Central memory CD8-positive, alpha-beta T cell (primary cell): ENCODE measurements around the gene NF1.

Experiments
- ATAC-seq: fragments of 150-1000 bp; cut with Tn5 transposase; replicated peaks from 2 replicates; pipeline ENCODE4 v1.10.0; 2022; ENCODE audit warnings: mild to moderate bottlenecking, moderate FRiP score, moderate number of reproducible peaks; ENCODE audit not compliant: poor library complexity, severe bottlenecking; ENCODE audit errors: extremely low read depth
- DNase-seq, 2 donors: peaks; one replicate each; pipeline ENCODE4 v3.0.0; 2021; ENCODE audit warnings: low spot score in 2 of 2
- H3K27ac Mint-ChIP-seq: one replicate; pipeline ENCODE4 v1.8.0; 2022; ENCODE audit warnings: low read depth, mild to moderate bottlenecking, moderate library complexity, mixed read lengths
- H3K27me3 Mint-ChIP-seq: one replicate; pipeline ENCODE4 v1.8.0; 2022; ENCODE audit warnings: mixed read lengths
- H3K36me3 Mint-ChIP-seq: one replicate; pipeline ENCODE4 v1.8.0; 2022; ENCODE audit warnings: mild to moderate bottlenecking, moderate library complexity, mixed read lengths; ENCODE audit not compliant: insufficient read depth
- H3K4me1 Mint-ChIP-seq: one replicate; pipeline ENCODE4 v1.8.0; 2022; ENCODE audit warnings: mixed read lengths
- H3K4me3 Mint-ChIP-seq: one replicate; pipeline ENCODE4 v1.8.0; 2022; ENCODE audit warnings: mild to moderate bottlenecking, moderate library complexity, mixed read lengths
- H3K9me3 Mint-ChIP-seq: one replicate; pipeline ENCODE4 v1.8.0; 2022; ENCODE audit warnings: mixed read lengths

Gene NF1

DNA sequence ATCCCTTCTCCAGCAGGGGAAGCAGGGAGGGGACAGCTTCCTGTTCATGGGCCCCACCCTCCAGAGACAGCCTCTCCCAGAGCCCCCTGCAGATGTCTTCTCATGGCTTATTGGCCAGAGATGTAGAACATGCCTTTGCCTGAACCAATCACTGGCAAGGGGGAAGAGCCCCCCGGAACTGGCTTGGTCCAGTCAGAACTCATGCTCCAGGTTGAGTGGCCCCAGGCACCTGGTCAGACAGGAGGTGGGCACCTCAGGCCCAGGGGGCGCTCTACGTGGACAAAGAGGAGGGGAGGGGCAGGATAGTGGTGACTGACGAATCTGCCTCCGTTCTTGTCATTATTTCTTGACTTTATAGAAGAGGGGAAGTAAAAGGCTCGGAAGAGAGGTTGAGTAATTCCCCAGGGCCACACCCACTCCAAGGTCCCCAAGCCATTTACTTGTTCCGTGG, 320.3 kb downstream of the NF1 start:
- no peaks in the 10 kb centered on the region for H3K9me3 Mint-ChIP-seq
- no peak for DNase-seq
- H3K27me3 Mint-ChIP-seq: no peaks in the 10 kb centered on the region
- no peaks in the 10 kb centered on the region for H3K36me3 Mint-ChIP-seq
- no peak overlapping the region for H3K27ac Mint-ChIP-seq
- no peak overlapping the region for H3K4me3 Mint-ChIP-seq
- no peak for ATAC-seq
- H3K4me1 Mint-ChIP-seq: no peaks in the 10 kb centered on the region

DNA sequence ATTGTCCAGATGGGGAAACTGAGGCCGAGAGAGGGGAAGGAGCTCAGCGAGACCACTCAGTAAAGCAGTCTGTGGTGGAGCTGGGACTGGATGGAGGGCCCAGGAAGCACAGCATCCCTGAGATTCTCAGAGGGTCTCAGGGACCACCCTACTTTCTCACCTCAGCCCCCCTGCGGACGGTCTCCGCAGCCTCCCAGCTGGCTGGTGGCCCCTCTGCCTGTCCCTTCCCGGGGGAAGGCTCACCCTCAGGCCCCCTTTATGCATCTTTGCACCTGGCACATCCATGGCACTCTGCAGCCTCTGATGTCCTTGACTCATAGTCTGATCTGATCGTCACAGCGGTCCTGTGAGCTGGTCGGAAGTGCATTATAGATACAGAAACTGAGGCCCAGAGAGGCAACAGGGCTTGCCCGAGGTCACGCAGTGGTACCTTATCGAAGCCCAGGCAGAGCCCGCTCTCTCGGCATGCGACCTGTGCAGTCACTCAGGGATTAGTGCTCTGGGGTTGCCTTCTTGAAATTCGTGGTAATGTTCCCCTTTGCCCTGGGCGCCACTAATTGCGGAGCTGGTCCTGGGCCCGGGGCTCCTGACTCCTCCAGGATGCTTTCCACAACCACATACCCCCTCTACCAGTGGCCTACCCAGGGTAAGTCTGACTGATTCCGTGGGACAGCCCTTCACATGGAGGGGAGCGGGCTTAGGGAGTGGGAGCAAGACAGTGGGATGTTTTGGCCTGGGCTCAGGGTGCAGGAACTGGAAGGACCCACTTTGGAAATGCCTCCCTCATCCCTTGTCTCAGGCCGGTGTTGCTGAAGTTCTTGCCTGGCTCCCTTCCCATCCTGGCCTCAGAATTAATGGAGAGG, 321.1 kb downstream of the NF1 start:
- DNase-seq (no peak), ATAC-seq (no peak)
- Mint-ChIP-seq H3K36me3 (peaks cover 2% of the 10 kb centered on the region), H3K9me3 (no peaks in the 10 kb centered on the region), H3K27ac (no peak overlapping the region), H3K4me1 (no peaks in the 10 kb centered on the region), H3K27me3 (no peaks in the 10 kb centered on the region), H3K4me3 (no peak overlapping the region)

DNA sequence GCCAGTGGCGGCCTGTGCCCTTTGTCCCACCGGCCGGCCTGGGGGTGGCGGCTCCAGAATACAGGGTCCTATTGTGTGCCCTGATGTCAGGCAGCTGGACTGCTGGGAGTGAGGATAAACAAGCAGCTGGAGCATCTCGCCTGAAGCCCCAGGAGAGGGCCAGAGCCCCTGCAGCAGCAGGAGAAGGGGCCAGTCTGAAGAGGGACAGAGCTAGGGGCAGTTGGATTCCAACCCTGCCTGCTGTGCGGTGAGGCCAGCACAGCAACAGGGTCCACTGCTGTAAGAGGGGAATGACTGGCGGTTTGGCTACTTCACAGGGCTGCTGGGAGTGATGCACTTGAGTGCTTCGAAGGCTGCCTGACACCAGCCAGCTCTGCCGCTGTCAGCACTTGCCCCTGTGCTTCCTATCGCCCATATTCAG, 321.7 kb downstream of the NF1 start:
- no peaks in the 10 kb centered on the region for H3K4me1 Mint-ChIP-seq
- peaks cover 2% of the 10 kb centered on the region for H3K36me3 Mint-ChIP-seq
- no peak overlapping the region for H3K4me3 Mint-ChIP-seq

GRCh38 chr17:31417051-31417792, 322.4 kb downstream of the NF1 start:
- Mint-ChIP-seq H3K27me3 (peaks cover 4% of the 10 kb centered on the region), H3K36me3 (peaks cover 2% of the 10 kb centered on the region), H3K9me3 (no peaks in the 10 kb centered on the region), H3K27ac (no peak overlapping the region), H3K4me3 (no peak overlapping the region), H3K4me1 (no peaks in the 10 kb centered on the region)
- DNase-seq: no peak
- ATAC-seq: no peak

More for the DNA sequence above, 321.7 kb downstream of the NF1 start:
- Mint-ChIP-seq H3K27ac (no peak overlapping the region), H3K27me3 (no peaks in the 10 kb centered on the region), H3K9me3 (no peaks in the 10 kb centered on the region)
- no peak for ATAC-seq
- DNase-seq: no peak

- Mint-ChIP-seq H3K9me3 (no peaks in the 10 kb centered on the region), H3K27me3 (peaks cover 20% of the 10 kb centered on the region), H3K27ac (no peak overlapping the region), H3K36me3 (peaks cover 2% of the 10 kb centered on the region), H3K4me3 (no peak overlapping the region), H3K4me1 (no peaks in the 10 kb centered on the region)
- no peak for DNase-seq
- no peak for ATAC-seq
Observed at GRCh38 chr17:31418773-31419350, 324.1 kb downstream of the NF1 start.

- Mint-ChIP-seq H3K36me3 (peaks cover 2% of the 10 kb centered on the region), H3K27me3 (peaks cover 40% of the 10 kb centered on the region), H3K27ac (no peak overlapping the region), H3K9me3 (no peaks in the 10 kb centered on the region), H3K4me3 (no peak overlapping the region), H3K4me1 (no peaks in the 10 kb centered on the region)
- DNase-seq (no peak), ATAC-seq (no peak)
Observed at GRCh38 chr17:31422443-31422842, 327.7 kb downstream of the NF1 start.

DNA sequence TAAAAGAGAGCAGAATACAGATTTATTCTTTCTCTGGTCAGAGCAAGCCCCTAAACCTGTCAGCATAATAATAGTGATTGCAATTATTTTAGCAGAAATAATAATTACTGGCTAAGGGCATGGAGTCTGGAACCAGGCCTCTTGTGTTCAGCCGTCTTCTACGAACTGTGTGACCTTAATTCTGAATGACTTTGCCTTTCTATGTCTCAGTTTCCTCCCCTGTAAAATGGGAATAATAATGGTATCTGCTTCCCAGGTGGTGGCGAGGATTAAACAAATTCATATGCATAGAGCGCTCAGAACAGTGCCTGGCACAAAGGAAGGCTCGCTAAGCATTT, 330.1 kb downstream of the NF1 start:
- Mint-ChIP-seq H3K27ac (no peak overlapping the region), H3K4me1 (no peaks in the 10 kb centered on the region), H3K4me3 (no peak overlapping the region), H3K9me3 (no peaks in the 10 kb centered on the region), H3K36me3 (peaks cover 2% of the 10 kb centered on the region), H3K27me3 (peaks cover 59% of the 10 kb centered on the region)
- ATAC-seq (no peak), DNase-seq (no peak)

DNA sequence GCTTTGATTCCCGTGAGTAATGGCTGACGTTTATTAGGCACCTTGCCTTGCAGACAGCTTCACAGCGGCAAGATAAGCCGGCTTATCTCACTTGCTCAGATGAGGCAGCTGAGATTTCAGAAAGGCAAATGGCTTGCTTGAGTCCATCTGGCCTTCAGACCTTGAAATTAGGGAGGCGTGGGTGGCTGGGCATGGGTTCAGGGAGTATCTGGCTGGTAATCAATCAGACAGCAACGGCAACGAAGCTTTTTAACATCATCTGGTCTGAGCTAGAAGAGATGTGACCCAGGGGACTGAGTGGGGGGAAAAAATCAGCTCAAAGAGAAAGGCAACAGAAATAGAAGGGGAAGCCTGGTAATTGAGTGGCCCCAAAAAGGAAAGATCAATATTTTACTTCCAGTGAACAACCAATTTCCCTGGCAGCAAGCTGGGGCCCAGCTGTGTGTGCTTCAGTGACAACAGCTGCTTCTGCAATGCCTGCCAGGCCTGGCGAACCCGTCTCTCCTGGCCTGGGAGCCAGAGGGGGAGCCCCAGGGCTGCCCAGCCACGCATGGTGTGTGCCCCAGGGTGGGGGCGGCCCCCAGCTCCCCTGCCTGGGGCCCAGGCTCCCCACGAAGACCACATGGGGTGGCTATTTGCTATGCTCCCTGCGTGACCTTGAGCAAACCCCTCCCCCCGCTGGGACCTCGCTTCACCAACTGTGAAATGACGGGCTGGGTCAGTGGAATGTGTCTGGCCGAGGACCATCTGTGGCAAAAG, 330.7 kb downstream of the NF1 start:
- Mint-ChIP-seq H3K4me1 (no peaks in the 10 kb centered on the region), H3K9me3 (no peaks in the 10 kb centered on the region), H3K27ac (no peak overlapping the region), H3K36me3 (no peaks in the 10 kb centered on the region), H3K4me3 (no peak overlapping the region), H3K27me3 (peaks cover 64% of the 10 kb centered on the region)
- DNase-seq: no peak
- no peak for ATAC-seq
